Measurements from ENCODE around the gene MOB3C.
"Not testable (repeated sequence)": the region's sequence is repeated elsewhere in the genome, so short reads cannot be mapped to it uniquely, and the experiment has no call there.

The MOB3C gene
- 28.7 to 51.5 reads per million in 2 donors for total RNA-seq

GRCh38 chr1:46616277-46617107 is at the start of gene MOB3C:
Gene MOB3C, minus strand, starts transcription at chr1:46616811. Its CDS starts 3,490 bp downstream, at chr1:46613321.
- peak; percentile 59 for DNase-seq

DNA sequence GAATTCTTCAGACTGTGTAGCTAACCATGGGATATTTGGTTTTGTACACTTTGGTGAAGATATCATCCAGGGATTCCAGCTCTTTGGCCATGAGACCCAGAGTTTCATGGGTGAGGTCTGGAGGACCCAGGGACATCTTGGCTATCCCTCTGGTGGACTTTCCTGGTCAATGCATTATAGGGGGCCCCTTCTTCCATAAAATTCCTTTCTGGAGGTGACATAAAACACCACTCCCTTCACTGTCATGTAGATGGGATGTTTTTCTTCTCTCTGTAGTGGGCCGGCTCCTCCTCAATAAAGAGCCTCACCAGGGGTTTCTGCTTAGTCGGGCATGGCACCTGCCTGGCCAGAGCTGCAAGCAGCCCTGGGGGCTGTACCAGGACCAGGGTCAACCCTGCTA is 49.4 kb upstream of the MOB3C start:
- no peak for DNase-seq

DNA sequence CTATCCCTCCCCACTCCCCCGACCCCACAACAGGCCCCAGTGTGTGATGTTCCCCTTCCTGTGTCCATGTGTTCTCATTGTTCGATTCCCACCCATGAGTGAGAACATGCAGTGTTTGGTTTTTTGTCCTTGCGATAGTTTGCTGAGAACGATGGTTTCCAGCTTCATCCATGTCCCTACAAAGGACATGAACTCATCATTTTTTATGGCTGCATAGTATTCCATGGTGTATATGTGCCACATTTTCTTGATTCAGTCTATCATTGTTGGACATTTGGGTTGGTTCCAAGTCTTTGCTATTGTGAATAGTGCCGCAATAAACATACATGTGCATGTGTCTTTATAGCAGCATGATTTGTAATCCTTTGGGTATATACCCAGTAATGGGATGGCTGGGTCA is 46.3 kb upstream of the MOB3C start:
- DNase-seq: not testable (repeated sequence)

DNA sequence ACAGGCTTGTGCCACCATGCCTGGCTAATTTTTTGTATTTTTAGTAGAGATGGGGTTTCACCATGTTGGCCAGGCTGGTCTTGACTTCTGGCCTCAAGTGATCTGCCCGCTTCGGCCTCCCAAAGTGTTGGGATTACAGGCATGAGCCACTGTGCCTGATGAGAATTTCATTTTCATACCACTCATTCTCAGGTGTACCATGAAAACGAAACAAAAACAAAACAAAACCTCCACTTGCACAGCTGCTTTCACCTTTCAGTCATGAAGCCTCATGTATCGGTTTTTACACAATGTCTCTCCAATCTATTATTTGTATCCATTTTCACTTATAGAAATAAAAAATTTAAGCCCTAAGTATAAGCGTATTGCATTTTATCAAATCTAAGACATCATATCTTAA is 43.5 kb upstream of the MOB3C start:
- not testable (repeated sequence) for DNase-seq

DNA sequence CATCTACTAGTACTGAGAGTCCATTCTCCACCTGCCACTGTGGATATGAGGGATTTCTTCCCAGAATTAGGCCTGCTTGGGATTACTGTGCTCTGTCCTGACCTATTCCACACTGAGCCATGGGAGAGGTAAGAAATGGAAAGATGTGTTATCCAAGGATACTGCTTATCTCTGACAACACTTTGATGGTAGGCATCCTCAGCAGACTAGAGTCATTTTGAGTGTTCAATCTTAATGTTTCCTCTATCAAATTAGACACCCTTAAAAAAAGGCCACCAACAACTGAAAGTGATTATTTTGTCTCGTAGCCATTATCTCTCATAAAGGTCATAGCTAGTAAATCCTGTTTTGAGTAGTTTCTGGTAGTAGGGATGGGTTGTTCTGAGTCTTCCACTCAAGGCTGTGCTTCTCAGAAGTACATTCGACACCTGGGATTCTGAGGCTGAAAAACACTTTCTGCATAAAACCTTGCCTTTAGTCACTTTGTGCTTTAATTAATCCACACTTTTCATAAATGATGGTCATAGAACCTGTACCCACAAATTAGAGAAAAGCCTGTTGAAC is 42.8 kb upstream of the MOB3C start:
- DNase-seq: no peak

DNA sequence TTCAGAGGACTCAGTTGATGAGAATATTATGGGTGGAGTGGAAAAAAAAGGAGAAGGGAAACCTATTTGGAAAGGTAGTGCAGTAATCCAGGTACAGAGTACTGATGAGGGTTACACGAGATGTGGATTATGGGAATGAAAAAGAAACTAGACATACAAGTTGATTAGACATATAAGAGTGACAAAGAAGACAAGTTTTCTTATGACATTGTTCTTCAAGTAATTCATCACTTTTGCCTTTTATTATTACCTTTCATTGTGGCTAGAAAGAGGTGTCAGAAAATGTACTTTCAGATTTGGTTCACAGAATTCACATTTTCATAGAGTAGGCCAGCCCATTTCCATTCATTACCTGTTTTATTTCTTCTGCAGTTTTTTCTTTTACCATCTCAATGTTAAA is 41.2 kb upstream of the MOB3C start:
- DNase-seq: no peak

DNA sequence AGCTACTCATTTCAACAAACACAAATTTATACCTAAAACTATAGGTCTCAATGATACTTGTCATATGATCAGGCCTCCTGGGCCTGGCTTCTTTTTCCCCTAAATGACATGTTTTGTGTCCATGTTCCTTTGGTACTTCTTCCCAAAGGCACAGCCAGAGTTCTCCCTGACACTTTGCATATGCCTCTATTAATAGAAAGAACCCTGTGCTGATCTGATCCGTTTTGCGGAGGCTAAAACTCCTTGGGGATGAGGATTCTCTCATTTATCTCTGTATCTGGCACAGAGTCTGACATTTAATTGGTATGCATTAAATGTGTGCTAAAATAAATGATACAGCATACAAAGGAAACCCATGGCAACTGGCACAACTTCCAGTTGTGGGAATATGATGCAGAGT is 40.0 kb upstream of the MOB3C start:
- DNase-seq: no peak

DNA sequence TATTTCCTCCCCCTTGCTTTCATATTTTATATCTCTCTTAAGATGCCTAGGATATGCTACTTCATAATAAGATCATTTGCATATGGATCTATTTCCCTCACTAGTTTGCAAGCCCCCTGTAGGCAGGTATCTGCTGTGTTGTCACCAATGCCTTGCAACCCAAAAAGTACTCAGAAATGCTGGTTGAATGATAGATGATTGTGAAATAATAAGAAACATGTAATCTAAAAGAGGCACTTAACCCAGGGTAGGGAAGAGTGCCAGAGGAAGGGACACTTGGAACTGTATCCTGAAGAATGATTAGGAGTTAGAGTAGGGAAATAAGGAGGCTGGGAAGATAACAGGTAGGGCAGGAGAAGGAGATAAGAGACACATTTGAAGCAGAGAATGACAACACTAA is 39.2 kb upstream of the MOB3C start:
- DNase-seq: no peak

- DNase-seq: not testable (repeated sequence)
These were observed 38.1 kb upstream of the MOB3C start for GRCh38 chr1:46654698-46655097.

DNA sequence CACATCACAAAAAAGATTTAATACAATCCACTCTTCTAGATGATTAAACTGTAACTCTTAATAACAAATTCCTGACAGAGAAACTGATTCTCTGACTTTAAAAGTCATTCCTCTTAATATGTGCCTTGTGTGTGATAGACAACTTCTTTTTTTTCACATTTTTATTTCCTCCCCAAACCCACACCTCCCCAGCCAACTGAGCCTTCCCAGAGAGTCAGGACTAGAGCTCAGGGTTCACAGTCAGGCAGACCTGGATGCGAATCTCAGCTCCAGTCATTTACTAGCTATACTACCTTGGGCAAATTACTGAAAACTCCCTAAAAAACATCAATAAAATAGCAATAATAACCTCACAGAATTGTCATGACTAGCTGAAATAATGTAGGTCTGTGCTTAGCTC is 37.4 kb upstream of the MOB3C start:
- no peak for DNase-seq

DNA sequence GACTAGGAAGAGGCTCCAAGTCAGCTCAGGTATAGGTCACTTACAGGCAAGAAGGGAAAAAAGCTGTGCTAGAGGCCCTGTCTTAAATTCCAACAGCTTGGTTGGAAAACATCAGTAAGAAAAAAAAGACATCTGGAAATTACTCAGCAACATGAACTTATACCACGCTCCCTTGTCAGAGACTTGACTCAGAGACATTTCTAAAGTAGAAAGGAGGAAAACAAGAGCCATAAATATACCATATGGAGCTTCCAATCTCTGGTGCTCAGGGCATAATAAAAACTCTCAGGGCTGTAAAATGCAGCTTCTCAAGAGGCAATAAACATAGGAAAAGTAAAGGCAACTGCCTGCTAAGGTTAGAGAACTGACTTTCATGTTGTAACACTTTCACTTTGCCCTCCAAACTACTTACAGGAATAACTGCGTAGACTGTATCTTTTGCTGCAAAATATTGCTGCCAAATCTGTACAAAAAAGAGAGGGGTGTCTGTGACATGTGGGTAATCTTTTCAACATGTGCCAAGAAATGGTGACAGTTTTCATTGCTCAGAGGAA is 36.9 kb upstream of the MOB3C start:
- no peak for DNase-seq

DNA sequence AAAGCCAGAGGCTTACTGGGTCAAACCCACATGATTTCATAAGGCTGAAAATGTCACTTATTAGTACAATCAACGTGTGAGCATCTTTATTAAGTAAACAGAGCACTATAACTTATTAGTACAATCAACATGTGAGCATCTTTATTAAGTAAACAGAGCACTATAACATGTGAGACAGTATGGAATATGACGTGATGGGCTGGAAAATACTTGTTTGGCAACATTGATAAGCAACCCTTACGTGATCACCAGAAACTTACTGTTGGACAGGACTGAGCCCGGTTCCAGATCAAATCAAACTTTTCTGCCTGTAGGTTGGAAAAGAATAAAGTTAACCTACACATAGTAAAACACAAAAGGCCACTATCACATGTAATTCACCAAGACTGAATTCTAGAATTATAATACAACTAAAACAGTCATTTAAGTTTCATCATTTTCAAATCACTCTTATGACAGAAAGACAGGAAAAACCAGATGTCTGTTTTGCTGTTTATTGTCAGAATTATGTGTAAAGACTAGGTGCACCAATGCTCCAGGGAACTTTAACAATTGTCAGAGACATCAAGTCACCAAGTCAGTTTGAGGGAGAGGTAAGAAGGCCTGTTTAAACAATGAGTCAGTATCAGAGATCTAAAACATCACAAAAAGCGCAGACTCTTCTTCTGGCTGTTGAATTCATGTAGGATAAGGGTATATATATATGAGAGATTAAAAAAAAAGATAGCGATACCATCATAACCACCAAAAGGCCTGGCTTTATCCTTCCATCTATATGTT is 35.9 kb upstream of the MOB3C start:
- no peak for DNase-seq

GRCh38 chr1:46651152-46651551 is 34.5 kb upstream of the MOB3C start:
- not testable (repeated sequence) for DNase-seq

DNA sequence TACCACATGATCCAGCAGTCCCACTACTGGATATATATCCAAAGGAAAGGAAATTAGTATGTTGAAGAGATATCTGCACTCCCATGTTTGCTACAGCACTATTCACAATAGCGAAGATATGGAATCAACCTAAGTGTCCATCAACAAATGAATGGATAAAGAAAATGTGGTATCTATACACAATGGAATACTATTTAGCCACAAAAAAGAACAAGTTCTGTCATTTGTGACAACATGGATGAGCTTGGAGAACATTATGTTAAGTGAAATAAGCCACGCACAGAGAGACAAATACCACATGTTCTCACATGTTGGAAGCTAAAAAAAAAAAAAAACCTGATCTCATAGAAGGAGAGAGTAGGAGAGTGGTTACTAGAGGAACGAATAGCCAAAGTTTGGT is 33.9 kb upstream of the MOB3C start:
- DNase-seq: no peak

DNA sequence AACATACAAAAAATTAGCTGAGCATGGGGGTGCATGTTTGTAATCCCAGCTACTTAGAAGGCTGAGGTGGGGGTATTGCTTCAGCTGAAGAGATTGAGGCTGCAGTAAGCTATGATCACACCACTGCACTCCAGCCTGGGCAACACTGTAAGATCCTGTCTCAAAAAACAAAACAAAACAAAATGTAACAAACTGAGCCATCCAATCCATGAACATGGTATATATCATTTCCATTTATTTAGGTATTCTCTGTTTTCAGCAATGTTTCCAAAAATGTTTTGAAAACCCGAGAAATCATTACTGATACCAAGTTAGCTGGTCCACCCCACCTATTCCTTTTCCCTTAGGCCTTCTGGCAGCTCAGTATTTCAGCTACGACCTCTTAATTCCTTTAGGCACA is 33.2 kb upstream of the MOB3C start:
- no peak for DNase-seq

DNA sequence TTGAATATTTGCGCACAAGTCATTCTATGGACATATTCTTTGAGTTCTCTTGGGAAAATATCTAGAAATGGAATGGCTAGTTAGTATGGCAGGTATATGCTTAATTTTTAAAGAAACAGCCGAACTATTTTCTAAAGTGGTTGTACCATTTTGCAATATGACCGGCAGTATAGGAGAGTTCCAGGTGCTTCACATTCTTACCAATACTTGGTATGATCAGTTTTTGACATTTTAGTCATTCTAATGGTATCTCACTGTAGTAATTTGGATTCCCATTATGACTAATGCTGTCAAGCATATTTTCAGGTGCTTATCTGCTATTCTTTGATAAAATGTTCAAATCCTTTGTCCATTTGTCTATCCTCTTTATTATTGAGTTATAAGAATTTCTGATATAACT is 31.0 kb upstream of the MOB3C start:
- no peak for DNase-seq

DNA sequence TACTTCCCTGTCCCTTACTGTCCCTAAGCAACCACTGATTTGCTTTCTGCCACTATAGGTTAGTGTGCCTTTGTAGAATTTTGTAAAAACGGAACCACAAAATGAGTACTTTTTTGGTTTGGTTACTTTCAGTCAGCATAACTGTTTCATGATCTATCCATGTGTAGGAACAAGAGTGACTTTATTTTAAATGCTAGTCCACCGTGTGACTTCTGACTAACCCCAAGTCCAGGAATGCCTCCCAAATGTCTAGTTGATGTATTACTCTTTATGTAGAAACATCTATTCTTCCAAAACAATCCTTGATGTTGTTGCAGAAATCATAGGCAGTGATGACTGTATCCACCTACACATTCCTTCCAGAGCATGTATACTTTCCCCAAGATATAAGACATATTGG is 30.2 kb upstream of the MOB3C start:
- no peak for DNase-seq

DNA sequence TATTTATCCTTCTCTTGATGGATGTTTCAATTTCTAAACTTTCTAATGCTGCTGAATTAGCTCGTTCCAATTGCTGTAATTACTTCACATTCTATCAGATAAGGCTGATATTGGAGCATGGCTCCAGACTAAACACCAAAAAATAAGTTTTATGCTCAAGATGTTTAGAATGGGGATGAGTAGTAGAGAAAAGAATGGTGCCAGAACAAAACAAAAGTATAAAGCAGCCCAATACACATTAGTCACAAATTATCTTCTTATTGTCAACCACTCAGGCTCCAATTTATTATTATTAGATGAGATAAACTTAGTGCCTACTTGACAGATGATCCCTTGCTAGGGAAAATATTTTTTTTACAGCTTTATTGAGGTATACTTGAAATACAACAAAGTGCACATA is 29.7 kb upstream of the MOB3C start:
- DNase-seq: no peak

GRCh38 chr1:46645815-46646214 is 29.2 kb upstream of the MOB3C start:
- DNase-seq: no peak

DNA sequence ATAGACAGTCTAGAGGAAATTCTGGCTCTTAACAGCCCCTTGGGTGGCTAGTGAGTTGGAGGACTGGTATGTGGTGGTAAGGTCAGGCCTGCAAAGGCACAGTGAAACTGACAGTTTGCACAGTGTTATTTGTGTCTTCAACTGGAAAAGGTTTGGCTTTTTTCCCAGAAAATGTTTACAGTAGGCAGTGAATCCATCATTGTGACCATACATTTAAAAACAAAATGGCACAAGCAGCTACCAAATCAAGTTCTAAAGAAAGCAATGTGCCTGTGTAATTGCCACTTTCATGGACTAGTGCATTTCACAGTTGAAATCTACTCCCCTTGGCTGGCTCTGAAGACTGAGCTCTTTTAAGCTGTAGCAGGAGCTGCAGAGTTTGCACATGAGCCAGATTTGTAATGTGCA is 26.8 kb upstream of the MOB3C start:
- no peak for DNase-seq

DNA sequence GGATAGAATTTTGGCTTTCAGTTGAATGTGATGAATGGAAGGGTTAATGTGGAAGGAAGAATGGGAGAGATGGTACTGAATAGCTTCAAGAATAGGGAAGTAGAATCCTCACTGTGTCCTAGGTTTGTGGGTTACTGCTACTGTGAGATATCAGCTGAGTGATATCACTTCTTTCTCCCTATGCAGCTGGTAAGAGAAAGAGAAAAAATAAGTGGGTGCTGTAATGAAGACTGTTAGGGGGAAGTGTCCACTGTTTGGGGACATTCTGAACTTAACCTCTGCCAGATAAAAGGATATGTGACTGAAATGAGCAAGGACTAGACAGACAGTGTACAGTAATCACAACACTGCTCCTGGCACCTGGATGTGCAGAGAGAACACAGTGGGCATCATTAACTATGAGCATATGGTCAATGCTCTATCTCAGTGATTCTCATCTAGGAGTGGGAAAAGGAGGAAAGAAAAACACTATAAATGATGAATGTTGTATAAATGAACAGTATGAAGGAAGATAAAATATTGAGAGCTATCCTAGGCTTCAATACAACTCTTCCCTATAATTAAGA is 25.6 kb upstream of the MOB3C start:
- no peak for DNase-seq

GRCh38 chr1:46639547-46639946 is 22.9 kb upstream of the MOB3C start:
- no peak for DNase-seq

- no peak for DNase-seq
These were observed 22.3 kb upstream of the MOB3C start for GRCh38 chr1:46638921-46639320.
